CD1c-positive myeloid dendritic cell (primary cell): ENCODE data around the gene GUCY1A2.

Experiments
- DNase-seq: peaks from one replicate; pipeline ENCODE4 v3.0.0-alpha.2; 2016; ENCODE audit errors: extremely low spot score

The GUCY1A2 gene

DNA sequence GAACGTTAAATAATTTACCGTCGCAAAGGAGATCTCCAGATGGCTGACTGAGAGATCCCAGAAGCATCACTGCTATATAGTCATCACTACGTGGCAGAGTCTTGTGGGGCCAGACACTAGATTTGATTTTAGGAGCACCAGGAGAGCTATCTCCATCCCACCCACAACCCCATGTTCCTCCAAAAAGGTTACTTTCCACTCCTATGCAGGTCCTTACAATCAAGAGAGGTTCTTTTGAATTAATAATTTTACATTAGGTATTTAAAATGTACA lies 19.4 kb downstream of the GUCY1A2 start:
- no peak for DNase-seq

DNA sequence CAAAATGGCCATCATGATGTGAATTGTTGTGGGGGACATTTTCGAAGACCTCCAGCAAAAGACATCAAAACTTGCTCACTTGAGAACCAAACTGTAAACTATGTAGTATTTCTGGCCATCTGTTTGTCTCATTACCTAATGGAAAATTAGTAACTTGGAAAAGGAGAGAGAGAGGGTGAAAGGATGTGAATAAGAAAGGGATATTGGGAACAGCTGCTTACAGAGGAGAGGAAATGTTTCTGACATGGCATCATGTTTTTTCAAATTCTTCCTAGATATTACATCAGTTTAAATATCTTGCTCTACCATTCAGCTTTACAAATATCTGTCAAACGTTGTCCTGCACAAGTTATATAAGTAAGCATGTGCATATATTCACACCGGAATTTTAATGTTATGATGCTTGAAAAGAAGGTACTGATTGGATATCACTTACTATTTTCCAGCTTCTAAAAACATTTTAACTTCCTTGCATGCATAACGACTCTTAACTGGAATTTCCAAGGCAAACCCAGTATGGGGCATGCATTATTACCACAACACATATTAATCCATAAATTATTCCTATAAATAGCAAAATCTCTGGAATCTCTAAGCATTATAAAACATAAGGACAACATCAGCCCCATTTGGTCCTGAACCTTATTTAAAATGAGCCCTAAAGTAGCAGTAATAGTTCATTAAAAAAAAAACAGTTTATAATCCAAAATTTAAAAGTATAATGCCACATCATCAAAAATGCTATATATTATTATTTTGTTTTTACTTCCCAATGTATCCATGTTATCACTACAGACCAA lies 20.0 kb downstream of the GUCY1A2 start:
- DNase-seq = no peak

DNA sequence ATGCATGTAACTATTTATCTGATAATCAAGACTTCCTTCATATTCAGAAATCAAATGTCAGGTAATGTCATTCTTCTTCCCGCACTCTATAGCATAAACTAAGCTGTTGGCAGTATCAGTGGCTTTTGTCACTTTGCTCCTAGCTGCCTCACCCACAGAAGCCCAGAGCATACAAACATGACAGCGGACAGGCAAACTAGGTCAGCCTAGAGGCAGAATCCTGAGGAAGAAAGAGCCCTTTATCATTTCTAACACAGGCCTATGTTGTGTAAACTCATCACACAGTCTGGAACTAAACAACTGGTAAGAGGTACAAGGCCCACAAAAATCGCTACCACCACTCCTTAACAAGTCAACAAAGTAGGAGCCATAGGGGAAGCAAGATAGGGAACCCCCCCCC lies 21.0 kb downstream of the GUCY1A2 start:
- no peak for DNase-seq

DNA sequence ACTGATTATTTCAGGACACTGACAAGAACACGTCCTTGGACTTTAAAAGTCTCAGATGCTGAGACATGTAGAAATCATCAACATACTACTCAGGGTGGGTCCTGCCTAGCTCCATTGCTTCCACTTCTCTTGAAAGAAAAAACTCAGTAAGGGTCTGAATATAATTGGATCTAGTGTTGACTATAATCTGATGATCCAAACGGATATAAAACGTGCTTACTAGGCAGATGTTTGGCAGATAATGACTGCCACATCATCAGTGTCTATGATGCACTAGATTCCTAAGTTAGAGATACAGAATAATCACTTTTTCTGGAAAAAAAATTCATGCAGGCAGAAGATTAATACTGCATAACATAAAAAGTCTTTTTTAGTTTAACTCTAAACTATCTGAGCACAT lies 21.6 kb downstream of the GUCY1A2 start:
- no peak for DNase-seq

DNA sequence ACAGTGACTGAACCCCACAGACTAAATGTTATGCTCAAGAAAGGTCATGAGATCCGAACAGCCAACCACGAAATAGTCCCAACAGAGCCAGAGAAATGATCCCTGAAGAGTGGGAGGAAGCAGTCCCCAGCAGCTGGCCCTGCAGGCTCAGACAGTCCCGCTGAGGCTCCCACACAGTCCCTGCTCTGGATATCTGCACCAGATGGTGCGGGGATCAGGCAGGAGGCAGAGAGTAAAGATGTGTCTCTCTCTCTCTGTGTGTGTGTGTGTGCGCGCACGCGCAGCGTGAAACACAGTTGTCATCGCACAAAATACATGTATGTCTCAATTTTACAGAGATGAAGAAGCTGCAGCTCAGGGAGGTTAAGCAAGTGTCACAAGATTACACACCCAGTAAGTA lies 27.9 kb downstream of the GUCY1A2 start:
- DNase-seq = no peak

DNA sequence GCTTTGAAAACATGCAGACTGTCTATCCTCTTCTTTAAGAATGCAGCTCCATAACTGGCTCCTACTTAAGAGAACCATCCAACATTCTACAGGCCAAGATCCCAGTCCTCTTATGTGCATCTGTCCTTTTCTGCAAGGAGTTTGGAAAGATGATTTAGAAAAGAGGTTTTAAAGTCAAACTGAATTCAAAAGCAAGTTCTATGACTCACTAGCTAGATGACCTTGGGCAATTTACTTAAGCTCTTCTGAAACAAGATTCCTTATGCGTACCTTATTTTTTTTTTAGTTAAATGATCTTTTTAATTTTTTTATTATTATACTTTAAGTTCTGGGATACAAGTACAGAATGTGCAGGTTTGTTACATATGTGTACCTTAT lies 29.2 kb downstream of the GUCY1A2 start:
- no peak for DNase-seq

DNA sequence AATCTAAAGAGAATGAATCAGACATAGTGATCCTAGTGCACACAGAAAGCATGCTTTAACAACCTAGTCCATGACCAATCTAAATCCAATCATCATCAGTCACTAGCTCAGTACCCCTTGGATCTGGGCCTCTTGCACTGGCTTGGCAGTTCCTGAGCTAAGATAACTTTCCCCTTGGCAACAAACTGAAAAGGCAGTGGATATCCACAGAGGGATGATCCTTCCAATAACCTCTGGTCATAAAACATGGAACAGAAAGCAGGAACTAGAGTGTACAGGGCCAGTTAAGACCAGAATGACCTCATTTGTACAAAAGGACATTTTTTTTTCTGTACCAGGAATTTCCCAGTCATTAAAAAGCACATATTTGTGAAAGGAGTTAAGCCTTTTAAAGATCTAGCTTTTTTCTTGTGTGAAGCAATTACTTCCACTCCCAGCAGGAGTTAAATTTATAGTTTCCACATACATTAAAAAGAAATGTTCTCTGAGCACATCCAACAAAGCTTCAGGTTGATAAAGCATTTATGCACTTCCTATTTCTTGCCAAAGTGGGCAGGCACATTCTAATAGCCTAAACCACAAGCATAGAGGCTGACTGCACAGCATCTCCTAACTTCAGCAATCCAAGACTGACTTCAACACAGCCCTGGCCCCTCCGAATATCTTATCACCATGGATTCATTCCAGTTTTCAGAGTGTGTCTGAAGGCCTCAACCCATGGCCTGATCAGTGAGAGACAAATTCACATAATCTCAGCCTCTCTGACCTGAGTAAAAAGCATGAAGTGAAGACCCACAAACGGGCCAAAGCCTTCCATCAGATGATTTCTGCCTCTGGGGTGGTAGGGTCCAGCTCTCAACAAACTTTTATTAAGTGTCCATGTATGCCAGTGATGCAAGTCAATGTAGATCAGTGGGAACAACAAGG lies 29.9 kb downstream of the GUCY1A2 start:
- DNase-seq = peak; percentile 5

DNA sequence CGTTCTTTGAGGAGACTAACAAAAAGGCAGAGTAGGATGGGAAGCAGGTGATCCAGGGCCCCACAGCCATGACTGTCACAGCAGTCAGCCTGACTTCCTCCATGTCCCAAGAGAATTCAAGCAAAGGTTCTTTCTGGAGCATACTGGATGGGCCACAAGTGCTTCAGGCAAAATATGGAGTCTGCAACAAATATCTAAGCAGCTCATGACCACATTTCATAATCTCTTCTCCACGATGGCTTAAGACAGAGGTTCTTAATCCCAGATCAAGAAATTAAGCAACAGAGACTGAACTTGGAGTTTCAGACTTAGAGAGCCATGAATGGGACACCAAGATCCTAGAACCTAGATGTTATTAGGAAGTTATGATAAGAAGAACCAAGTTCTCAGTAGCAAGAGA lies 31.6 kb downstream of the GUCY1A2 start:
- DNase-seq = no peak

DNA sequence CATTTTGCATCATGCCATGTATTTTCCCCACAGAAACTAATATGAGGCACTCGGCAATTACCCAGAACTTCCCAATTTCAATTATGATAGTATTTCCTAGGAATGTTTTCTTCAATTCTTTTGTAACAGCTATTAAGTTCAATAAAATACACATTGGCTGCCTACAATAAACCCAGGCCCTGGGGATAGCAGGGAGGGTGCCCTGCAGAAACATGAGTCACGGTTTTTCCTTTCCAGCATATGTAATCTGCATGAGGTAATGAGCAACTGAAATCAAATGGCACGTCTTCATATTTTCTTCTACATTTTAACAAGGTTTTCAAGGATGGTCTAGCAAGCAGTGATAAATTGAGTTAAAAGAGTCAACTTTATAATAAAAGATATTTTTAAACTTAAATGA lies 32.0 kb downstream of the GUCY1A2 start:
- DNase-seq = no peak

DNA sequence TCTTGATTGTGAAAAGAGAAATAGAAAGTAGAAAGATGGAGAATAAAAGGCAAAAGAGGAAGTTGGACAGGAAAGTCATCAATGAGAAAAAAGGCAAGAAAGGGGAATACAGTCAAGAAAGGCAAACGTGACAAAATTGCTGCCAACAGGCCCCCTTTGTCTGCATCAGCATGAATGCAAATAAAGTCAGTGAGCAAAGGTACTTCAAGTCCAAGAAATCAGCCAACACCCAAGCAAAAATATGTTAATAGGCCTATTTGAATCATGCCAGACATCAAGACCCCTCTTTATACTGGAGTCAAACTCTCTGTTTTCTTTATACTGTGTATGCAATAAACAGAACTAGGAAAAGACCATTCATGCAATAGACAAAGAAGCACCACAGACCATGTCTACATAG lies 34.3 kb downstream of the GUCY1A2 start:
- no peak for DNase-seq

DNA sequence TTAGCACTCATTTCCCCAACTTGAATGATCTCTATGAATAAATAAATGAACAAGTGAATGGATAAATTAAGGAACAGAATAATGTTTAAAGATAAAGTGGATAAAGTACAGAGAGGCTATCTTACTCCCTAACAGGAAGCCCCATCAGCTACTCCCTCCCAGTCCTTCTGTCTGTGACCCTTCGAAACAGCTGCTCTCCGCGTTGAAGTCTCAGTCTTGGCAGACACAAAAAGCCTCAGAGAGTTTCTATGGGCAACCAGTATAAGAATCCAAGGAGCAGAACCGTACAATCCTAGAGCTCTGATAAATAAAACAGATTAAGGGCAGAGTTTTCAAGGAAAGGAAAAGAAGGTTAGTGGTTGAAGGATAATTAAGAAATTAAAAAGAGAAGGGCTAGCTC lies 35.0 kb downstream of the GUCY1A2 start:
- no peak for DNase-seq

DNA sequence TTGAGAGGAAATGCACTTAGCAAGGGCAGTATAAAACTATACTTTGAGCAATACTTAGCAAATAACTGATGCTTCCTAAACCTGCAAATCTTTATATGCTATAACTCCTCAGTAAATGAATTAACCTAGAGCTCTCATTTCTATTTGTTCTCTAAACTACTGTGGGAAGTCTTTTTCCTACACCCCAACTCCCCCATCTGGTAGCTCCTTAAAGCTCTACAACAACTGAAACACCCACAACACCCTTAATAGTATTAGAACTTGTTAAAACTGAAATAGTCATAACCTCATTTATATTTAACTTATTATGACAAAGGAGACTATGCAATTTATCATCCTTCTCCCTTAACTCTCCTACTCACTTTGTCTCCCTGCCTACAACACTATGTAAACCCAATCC lies 43.4 kb downstream of the GUCY1A2 start:
- no peak for DNase-seq

DNA sequence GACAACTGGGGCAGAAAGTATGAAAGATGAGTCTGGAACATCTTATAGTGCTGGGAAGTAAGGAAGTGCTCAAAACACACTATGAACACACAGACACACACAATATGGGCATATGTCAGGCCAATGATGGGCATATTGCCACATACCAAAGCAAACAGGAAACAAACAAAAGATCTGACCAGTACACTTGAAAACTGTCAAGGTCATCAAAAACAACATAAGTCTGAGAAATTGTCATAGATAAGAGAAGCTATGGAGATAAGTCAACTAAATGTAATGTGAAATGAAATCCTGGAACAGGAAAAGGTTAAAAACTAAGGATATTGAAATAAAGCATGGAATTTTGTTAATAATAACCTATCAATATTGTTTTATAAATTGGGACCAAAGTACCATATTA lies 46.4 kb downstream of the GUCY1A2 start:
- no peak for DNase-seq

DNA sequence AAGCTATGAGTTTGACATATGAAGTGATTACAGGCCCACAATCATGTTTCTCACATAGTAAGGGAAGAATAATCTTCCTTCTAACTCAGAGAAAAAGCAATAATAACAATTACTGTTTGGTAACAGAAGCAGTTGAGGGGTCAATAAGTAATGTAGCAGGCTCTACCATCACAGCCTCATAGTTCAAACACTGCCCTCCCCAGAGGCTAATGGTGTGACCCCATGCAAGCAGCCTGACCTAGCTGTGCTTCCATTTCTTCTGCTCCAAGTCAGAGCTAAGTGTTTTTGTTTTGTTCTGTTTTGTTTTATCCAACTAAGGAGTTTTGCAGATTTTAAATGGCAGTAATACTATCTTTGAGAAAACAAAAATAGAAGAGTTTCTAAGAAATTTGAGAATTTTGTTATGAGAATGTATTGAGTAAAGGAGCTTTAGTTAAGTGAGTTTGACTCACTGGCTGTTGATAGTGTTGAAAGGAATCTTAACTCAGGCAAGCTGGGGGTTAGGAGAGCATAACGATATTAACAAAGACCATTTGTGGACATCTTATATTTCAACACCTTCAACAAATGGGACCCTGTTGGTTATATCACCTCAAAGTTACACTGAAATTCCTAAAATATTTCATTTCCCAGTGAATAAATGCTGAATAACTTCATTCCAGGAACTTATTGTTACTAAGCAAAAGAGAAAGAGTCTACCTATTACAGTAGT lies 48.5 kb downstream of the GUCY1A2 start:
- DNase-seq = no peak

DNA sequence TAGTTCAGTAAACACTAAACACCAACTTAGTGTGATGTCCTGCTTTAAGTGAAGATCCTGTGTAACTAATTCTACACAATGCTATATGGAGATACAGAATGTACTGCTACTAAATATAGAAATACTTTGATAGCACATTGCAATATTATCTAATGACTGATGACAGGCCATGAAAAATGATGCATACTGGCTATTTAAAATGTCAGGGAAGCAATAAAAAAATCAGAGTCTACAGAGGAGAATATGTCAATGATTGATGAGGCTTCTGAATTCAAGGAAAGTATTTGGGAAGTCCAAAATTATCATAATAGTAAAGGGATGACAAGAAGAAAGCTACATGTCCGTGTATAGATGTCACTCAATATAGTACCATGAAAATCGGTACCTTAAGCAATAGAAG lies 55.3 kb downstream of the GUCY1A2 start:
- no peak for DNase-seq

DNA sequence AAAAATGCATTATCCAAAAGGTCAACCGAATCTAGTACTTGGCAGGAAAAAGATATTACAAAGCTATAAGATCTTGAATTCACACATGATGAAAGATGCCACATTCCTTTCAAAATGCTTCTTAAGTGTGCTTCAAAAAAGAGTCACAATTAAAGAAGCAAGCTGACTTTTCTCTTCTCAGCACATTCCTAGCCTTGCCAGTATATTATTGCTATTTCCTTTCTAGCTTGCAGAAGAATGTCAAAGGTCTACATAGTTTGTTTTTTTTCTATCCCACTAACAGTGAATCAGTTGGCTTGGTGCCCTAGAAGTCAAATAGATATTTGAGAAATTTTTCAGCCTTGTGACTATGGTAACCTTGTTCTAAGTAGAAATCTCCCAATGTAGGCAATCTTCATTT lies 56.8 kb downstream of the GUCY1A2 start:
- DNase-seq = no peak

DNA sequence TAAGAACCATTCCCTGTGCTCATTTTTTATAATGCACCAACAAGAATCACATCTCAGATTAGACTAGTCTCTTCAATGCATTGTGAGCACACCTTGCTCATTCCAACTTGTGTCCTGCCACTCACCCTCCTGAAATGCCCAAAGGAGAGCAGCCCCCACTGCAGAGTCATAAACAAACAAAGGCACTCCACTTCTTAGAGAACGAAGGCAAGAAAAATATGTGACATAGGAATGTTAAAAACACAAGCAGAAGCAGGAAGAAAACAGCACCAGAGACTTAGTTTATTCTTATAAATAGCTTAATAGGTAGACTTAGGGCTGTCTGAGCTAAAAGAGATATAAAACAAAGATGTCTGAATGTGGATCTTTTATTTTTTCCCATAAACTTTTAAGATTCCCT lies 57.2 kb downstream of the GUCY1A2 start:
- DNase-seq = no peak

DNA sequence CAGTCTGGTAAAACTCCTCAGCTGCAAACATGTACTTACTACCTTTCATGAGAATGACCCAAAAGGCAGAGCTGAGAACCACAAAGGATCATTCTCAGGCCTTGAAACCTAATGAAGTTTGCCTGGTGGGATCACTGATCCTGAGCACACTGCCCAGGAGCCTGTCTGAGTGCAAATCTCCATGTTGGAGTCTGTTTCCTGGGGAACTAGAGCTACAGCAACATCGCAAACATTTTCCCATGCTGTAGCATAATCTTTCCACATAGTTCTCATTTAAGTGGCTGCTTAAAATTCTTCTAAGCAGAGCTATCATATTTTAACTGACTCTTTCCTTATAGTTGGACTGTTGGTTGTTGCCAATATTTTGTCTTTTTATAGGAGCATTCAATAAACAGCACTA lies 58.5 kb downstream of the GUCY1A2 start:
- no peak for DNase-seq

DNA sequence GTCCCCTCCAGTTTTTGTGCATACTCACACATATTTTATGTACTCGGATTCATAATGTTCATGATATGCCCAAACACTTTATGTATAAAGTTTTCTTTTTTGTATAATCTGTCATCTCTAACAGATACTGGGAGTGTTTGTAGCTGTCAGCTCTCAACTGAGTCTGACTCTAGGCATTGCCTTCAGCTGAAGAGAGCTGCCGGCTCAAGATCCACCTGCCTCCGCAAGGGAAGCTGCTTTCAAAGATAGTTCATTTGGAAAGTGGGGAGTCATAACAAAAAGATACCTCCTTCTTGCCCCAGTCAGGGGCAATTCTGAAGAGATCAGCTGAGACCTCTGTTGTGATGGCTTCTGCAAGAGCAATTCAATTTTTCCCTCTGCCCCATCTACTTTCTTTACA lies 58.9 kb downstream of the GUCY1A2 start:
- no peak for DNase-seq

DNA sequence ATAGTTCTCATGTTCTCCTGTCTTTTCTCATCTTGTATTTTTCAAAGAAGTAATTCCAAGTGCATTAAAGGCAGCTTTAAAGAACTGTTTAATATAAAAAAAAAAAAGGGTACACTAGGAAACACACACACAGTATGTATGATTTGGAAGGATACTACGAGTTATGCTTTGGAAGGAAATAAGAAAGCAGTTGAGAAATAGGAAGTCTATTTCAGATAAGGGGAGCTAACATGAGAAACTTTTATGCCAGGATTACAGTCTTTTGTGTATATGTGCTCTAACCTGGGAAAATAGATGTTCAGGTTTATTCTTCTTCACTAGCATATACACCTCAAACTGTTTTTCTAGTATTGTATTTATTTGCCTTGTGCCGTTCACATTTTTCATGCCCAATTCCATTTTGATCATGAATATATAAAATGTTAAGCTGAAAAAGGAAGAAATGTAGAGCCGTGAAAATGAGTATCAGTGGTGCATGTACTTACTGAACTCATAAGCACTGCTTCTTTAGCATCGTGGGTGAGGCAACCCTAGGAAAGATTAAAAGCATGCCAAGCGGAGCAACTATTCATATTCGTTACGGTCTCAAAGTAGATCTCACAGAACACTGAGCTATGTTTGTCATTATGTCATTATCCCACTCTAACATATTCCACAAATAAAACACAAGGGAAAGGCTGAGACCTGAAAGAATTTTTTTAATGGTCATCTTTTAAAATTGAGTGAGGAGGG lies 59.6 kb downstream of the GUCY1A2 start:
- no peak for DNase-seq

DNA sequence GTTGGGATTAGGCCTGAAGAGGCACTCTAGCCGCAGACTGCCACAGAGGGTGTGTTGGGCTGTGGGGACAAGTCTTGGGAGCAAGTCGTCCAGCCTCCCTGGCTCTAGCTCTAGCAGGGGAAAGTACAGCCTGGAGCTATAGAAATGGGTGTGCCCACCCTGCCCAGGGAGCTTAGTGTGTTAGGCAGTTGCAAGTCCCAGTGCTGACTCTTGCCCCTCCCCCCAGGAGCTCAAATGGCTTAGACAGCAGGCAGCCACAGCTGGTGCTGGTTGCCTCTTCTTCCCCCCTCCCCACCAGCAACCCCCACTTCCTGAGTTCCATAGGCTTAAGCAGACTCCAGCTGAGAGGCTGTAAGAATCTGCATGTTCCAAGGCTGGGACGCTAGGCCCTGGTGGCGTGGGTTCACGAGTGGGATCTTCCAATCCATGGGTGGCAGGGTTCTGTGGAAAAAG lies 61.2 kb downstream of the GUCY1A2 start:
- no peak for DNase-seq

DNA sequence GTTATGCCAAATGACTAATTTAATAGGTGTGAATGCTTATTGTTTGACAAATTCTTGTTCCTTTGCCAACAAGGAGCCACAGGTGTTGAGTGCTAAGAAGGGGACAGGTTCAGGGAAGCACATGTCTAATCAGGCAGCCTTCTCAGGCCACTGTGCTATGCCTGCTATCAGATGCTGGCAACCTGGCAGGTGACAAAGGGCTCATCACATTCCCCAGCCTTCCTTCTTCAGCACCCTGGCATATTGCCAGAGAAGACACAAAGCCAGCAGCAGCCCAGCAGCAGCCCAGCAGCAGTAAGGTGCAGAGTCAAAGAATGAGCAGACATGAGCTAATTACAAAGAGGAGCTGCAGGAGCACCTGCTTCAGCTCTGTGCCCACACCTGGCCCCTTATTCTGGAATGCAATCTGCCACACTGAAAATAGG lies 68.2 kb downstream of the GUCY1A2 start:
- no peak for DNase-seq
